ENCODE data around the gene ELOVL1.

- no peak for TF ChIP-seq POLR2A (IDR thresholded peaks at IDR 0.05)
- no peak for TF ChIP-seq CTCF (IDR thresholded peaks at IDR 0.05)
Observed at GRCh38 chr1:43354936-43355335, 12.9 kb downstream of the ELOVL1 start.
